Neural progenitor cell (in vitro differentiated cells): Measurements from ENCODE around the gene TBX6. TPM values are rescaled to one million over a fixed set of nuclear protein-coding genes. Genes with fewer than 3 reads are reported as not detected.
A peak's percentile ranks its signal among the peaks of the same experiment; 100 is the strongest.

Source experiments
- DNase-seq: peaks from one replicate; pipeline ENCODE4 v3.0.0-alpha.2; 2016; ENCODE audit warnings: low spot score
- H2AFZ ChIP-seq: fragments of 200-600 bp; sonication (generic); replicated peaks from 2 replicates; pipeline ENCODE4 v1.6.1; 2016; ENCODE audit warnings: antibody characterized with exemption
- H3F3A ChIP-seq: fragments of 200-600 bp; sonication (generic); 2 replicates; pipeline ENCODE4 v1.6.1; 2016; ENCODE audit warnings: antibody characterized with exemption, low read depth
- H3K27ac ChIP-seq: fragments of 200-600 bp; sonication (generic); 2 replicates; pipeline ENCODE4 v1.5.1; 2016; ENCODE audit warnings: mild to moderate bottlenecking
- H3K27me3 ChIP-seq: fragments of 200-600 bp; sonication (generic); 2 replicates; pipeline ENCODE4 v1.6.1; 2016; ENCODE audit warnings: mild to moderate bottlenecking, moderate library complexity
- H3K36me3 ChIP-seq: fragments of 200-600 bp; sonication (generic); 2 replicates; pipeline ENCODE4 v1.5.1; 2016
- H3K4me1 ChIP-seq: fragments of 200-600 bp; sonication (generic); 2 replicates; pipeline ENCODE4 v1.6.1; 2016; ENCODE audit warnings: mixed run types
- H3K4me2 ChIP-seq: fragments of 200-600 bp; sonication (generic); 2 replicates; pipeline ENCODE4 v1.6.1; 2016
- H3K4me3 ChIP-seq: fragments of 200-600 bp; sonication (generic); 2 replicates; pipeline ENCODE4 v1.5.1; 2016
- H3K79me2 ChIP-seq: fragments of 200-600 bp; sonication (generic); 2 replicates; pipeline ENCODE4 v1.6.1; 2016; ENCODE audit warnings: low read depth
- H3K9ac ChIP-seq: fragments of 200-600 bp; sonication (generic); 2 replicates; pipeline ENCODE4 v1.6.1; 2016
- H3K9me3 ChIP-seq: fragments of 200-600 bp; sonication (generic); 2 replicates; pipeline ENCODE4 v1.5.1; 2016; ENCODE audit warnings: low read depth
- H4K20me1 ChIP-seq: fragments of 200-600 bp; sonication (generic); 2 replicates; pipeline ENCODE4 v1.6.1; 2016; ENCODE audit warnings: low read depth
- H3K27ac Mint-ChIP-seq: 3 replicates; pipeline ENCODE4 v1.8.0; 2021; ENCODE audit warnings: mixed read lengths
- H3K27me3 Mint-ChIP-seq: 2 replicates; pipeline ENCODE4 v1.8.0; 2022; ENCODE audit warnings: low read depth, mild to moderate bottlenecking, inconsistent platforms, moderate library complexity, mixed read lengths; ENCODE audit not compliant: insufficient read depth
- H3K36me3 Mint-ChIP-seq: 3 replicates; pipeline ENCODE4 v1.8.0; 2021; ENCODE audit warnings: mixed read lengths
- H3K4me1 Mint-ChIP-seq: 3 replicates; pipeline ENCODE4 v1.8.0; 2021; ENCODE audit warnings: mixed read lengths
- H3K4me3 Mint-ChIP-seq: 3 replicates; pipeline ENCODE4 v1.8.0; 2021; ENCODE audit warnings: mild to moderate bottlenecking, moderate library complexity, mixed read lengths
- H3K9me3 Mint-ChIP-seq: 3 replicates; pipeline ENCODE4 v1.8.0; 2020; ENCODE audit warnings: mixed read lengths
- CTCF ChIP-seq: fragments of 200-600 bp; sonication (generic); IDR thresholded peaks from 2 replicates; pipeline ENCODE4 v1.5.1; 2017; ENCODE audit warnings: antibody characterized with exemption, mild to moderate bottlenecking
- EZH2 ChIP-seq: fragments of 200-600 bp; sonication (generic); IDR thresholded peaks from 2 replicates; pipeline ENCODE4 v1.6.1; 2017; ENCODE audit warnings: antibody characterized with exemption, mild to moderate bottlenecking, moderate library complexity
- EZH2phosphoT487 ChIP-seq: fragments of 200-600 bp; sonication (generic); IDR thresholded peaks from 2 replicates; pipeline ENCODE4 v1.6.1; 2017; ENCODE audit warnings: antibody characterized with exemption
- total RNA-seq: library from RNA; depleted of rRNA; stranded (reverse); fragments of >200 nt; gene quantifications from 2 replicates; pipeline ENCODE4 v1.2.3, GENCODE V29; 2015; ENCODE audit warnings: low replicate concordance

The TBX6 gene
- total RNA-seq, 1 donor from 2014 or later, result 0.39 TPM

GRCh38 chr16:30052671-30053372 is 38.9 kb downstream of the TBX6 start:
- Mint-ChIP-seq H3K4me1 (peaks cover 43% of the 10 kb centered on the region), H3K27ac (no peak overlapping the region), H3K27me3 (peaks cover 10% of the 10 kb centered on the region), H3K36me3 (peaks cover 3% of the 10 kb centered on the region), H3K4me3 (peak overlapping the region; percentile 88), H3K9me3 (no peaks in the 10 kb centered on the region)
- Histone ChIP-seq H3K9ac (no peak overlapping the region), H3F3A (peaks cover 48% of the 10 kb centered on the region), H3K27ac (no peak overlapping the region), H3K27me3 (no peaks in the 10 kb centered on the region), H3K79me2 (no peaks in the 10 kb centered on the region), H4K20me1 (no peaks in the 10 kb centered on the region), H3K36me3 (no peaks in the 10 kb centered on the region), H3K4me2 (peak overlapping the region; percentile 89), H3K9me3 (no peaks in the 10 kb centered on the region), H3K4me1 (peaks cover 17% of the 10 kb centered on the region), H2AFZ (peak overlapping the region; percentile 71), H3K4me3 (peak overlapping the region; percentile 72)
- TF ChIP-seq EZH2 (no peak), CTCF (no peak), EZH2phosphoT487 (no peak)
- DNase-seq, result peak; percentile 95

- Histone ChIP-seq H2AFZ (no peak overlapping the region), H3K79me2 (no peaks in the 10 kb centered on the region), H3K9ac (no peak overlapping the region), H3K9me3 (no peaks in the 10 kb centered on the region), H3K36me3 (no peaks in the 10 kb centered on the region), H3K4me2 (no peak overlapping the region), H3K4me3 (no peak overlapping the region), H3F3A (peaks cover 48% of the 10 kb centered on the region), H3K27me3 (no peaks in the 10 kb centered on the region), H4K20me1 (no peaks in the 10 kb centered on the region), H3K27ac (no peak overlapping the region), H3K4me1 (peaks cover 17% of the 10 kb centered on the region)
- peak overlapping the region; percentile 95 for H3K27ac Mint-ChIP-seq
- no peak for DNase-seq
- H3K4me3 Mint-ChIP-seq, result peak overlapping the region; percentile 77
- no peak for TF ChIP-seq EZH2phosphoT487
- no peak for TF ChIP-seq CTCF
- H3K9me3 Mint-ChIP-seq, result no peaks in the 10 kb centered on the region
- H3K36me3 Mint-ChIP-seq, result no peaks in the 10 kb centered on the region
- peaks cover 13% of the 10 kb centered on the region for H3K27me3 Mint-ChIP-seq
- peaks cover 43% of the 10 kb centered on the region for H3K4me1 Mint-ChIP-seq
These were observed 40.2 kb downstream of the TBX6 start for GRCh38 chr16:30051518-30051917.

GRCh38 chr16:30049871-30050270 is 41.9 kb downstream of the TBX6 start:
- Histone ChIP-seq H3K4me2 (no peak overlapping the region), H3K27ac (no peak overlapping the region), H3K79me2 (no peaks in the 10 kb centered on the region), H3K27me3 (no peaks in the 10 kb centered on the region), H3K36me3 (no peaks in the 10 kb centered on the region), H4K20me1 (no peaks in the 10 kb centered on the region), H3K4me1 (peaks cover 17% of the 10 kb centered on the region), H3K9me3 (no peaks in the 10 kb centered on the region), H3K9ac (no peak overlapping the region), H3K4me3 (no peak overlapping the region), H3F3A (peaks cover 47% of the 10 kb centered on the region), H2AFZ (no peak overlapping the region)
- Mint-ChIP-seq H3K4me1 (peaks cover 38% of the 10 kb centered on the region), H3K9me3 (no peaks in the 10 kb centered on the region), H3K36me3 (no peaks in the 10 kb centered on the region), H3K27me3 (peaks cover 22% of the 10 kb centered on the region), H3K27ac (no peak overlapping the region), H3K4me3 (peak overlapping the region; percentile 30)
- TF ChIP-seq CTCF (no peak), EZH2 (no peak), EZH2phosphoT487 (no peak)
- no peak for DNase-seq
